Bronchus fibroblast of lung (primary cell): ENCODE data around the gene FARS2. TPM values are rescaled to one million over a fixed set of nuclear protein-coding genes. Genes with fewer than 3 reads are reported as not detected.

Source experiments
- total RNA-seq: library from RNA; depleted of rRNA; stranded (reverse); fragments of >200 nt; gene quantifications from 2 replicates; pipeline ENCODE4 v1.2.3, GENCODE V29; 2015

Gene FARS2
- total RNA-seq, result 16.3 and 17.2 TPM in 2 replicates

GRCh38 chr6:5260661-5261544 lies at the start of gene FARS2, which contains the start of gene LYRM4:
TSS of gene FARS2 (plus strand) at chr6:5261513.
TSS of gene LYRM4 (minus strand) at chr6:5260950. CDS start at chr6:5260733, 217 bp downstream.

Other genes with a start within 250 kb of the FARS2 start
- gene PPP1R3G, start 176.2 kb upstream of the FARS2 start, total RNA-seq, result 0.50 and 0.59 TPM in 2 replicates
- gene LYRM4, start 563 bp upstream of the FARS2 start, total RNA-seq, result 18.8 and 22.4 TPM in 2 replicates